ENCODE results near the gene RBM18. TPM values are rescaled to one million over a fixed set of nuclear protein-coding genes. Genes with fewer than 3 reads are reported as not detected.

RBM18 gene, protein sequence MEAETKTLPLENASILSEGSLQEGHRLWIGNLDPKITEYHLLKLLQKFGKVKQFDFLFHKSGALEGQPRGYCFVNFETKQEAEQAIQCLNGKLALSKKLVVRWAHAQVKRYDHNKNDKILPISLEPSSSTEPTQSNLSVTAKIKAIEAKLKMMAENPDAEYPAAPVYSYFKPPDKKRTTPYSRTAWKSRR
- 10 to 100 TPM; 31.9 to 33.4 (median 33.3) TPM for polyA plus RNA-seq (ENCODE audit: insufficient read length in 3 of 3)
- long read RNA-seq, donor 1, full-length matches to known transcripts = 25 of 83 reads
- long read RNA-seq, donor 1, partial matches to known transcripts = 45 of 83 reads
- long read RNA-seq, donor 1, other reads (novel, unspliced or antisense) = 13 of 83 reads
- long read RNA-seq, donor 2, full-length matches to known transcripts = 20 of 20 reads
- long read RNA-seq, donor 2, partial matches to known transcripts = 0 of 20 reads
- long read RNA-seq, donor 2, other reads (novel, unspliced or antisense) = 0 of 20 reads
- long read RNA-seq, donor 3, full-length matches to known transcripts = 14 of 14 reads
- long read RNA-seq, donor 3, partial matches to known transcripts = 0 of 14 reads
- long read RNA-seq, donor 3, other reads (novel, unspliced or antisense) = 0 of 14 reads
- long read RNA-seq, donor 4, full-length matches to known transcripts = 24 of 24 reads
- long read RNA-seq, donor 4, partial matches to known transcripts = 0 of 24 reads
- long read RNA-seq, donor 4, other reads (novel, unspliced or antisense) = 0 of 24 reads
- long read RNA-seq, donor 5, full-length matches to known transcripts = 14 of 14 reads
- long read RNA-seq, donor 5, partial matches to known transcripts = 0 of 14 reads
- long read RNA-seq, donor 5, other reads (novel, unspliced or antisense) = 0 of 14 reads
- long read RNA-seq, donor 6, full-length matches to known transcripts = 18 of 36 reads
- long read RNA-seq, donor 6, partial matches to known transcripts = 5 of 36 reads
- long read RNA-seq, donor 6, other reads (novel, unspliced or antisense) = 13 of 36 reads
- long read RNA-seq, donor 7, full-length matches to known transcripts = 19 of 19 reads
- long read RNA-seq, donor 7, partial matches to known transcripts = 0 of 19 reads
- long read RNA-seq, donor 7, other reads (novel, unspliced or antisense) = 0 of 19 reads
- long read RNA-seq, donor 8, full-length matches to known transcripts = 4 of 4 reads
- long read RNA-seq, donor 8, partial matches to known transcripts = 0 of 4 reads
- long read RNA-seq, donor 8, other reads (novel, unspliced or antisense) = 0 of 4 reads
- long read RNA-seq, donor 9, full-length matches to known transcripts = 29 of 34 reads
- long read RNA-seq, donor 9, partial matches to known transcripts = 0 of 34 reads
- long read RNA-seq, donor 9, other reads (novel, unspliced or antisense) = 5 of 34 reads
- long read RNA-seq, donor 10, full-length matches to known transcripts = 20 of 20 reads
- long read RNA-seq, donor 10, partial matches to known transcripts = 0 of 20 reads
- long read RNA-seq, donor 10, other reads (novel, unspliced or antisense) = 0 of 20 reads
- long read RNA-seq, donor 11, full-length matches to known transcripts = 18 of 18 reads
- long read RNA-seq, donor 11, partial matches to known transcripts = 0 of 18 reads
- long read RNA-seq, donor 11, other reads (novel, unspliced or antisense) = 0 of 18 reads
- long read RNA-seq, donor 12, full-length matches to known transcripts = 30 of 30 reads
- long read RNA-seq, donor 12, partial matches to known transcripts = 0 of 30 reads
- long read RNA-seq, donor 12, other reads (novel, unspliced or antisense) = 0 of 30 reads
- long read RNA-seq, donor 13, full-length matches to known transcripts = 9 of 9 reads
- long read RNA-seq, donor 13, partial matches to known transcripts = 0 of 9 reads
- long read RNA-seq, donor 13, other reads (novel, unspliced or antisense) = 0 of 9 reads
- long read RNA-seq, donor 14 = 0 reads
- long read RNA-seq, donor 15, full-length matches to known transcripts = 19 of 19 reads
- long read RNA-seq, donor 15, partial matches to known transcripts = 0 of 19 reads
- long read RNA-seq, donor 15, other reads (novel, unspliced or antisense) = 0 of 19 reads
- long read RNA-seq, donor 16, full-length matches to known transcripts = 20 of 20 reads
- long read RNA-seq, donor 16, partial matches to known transcripts = 0 of 20 reads
- long read RNA-seq, donor 16, other reads (novel, unspliced or antisense) = 0 of 20 reads

DNA sequence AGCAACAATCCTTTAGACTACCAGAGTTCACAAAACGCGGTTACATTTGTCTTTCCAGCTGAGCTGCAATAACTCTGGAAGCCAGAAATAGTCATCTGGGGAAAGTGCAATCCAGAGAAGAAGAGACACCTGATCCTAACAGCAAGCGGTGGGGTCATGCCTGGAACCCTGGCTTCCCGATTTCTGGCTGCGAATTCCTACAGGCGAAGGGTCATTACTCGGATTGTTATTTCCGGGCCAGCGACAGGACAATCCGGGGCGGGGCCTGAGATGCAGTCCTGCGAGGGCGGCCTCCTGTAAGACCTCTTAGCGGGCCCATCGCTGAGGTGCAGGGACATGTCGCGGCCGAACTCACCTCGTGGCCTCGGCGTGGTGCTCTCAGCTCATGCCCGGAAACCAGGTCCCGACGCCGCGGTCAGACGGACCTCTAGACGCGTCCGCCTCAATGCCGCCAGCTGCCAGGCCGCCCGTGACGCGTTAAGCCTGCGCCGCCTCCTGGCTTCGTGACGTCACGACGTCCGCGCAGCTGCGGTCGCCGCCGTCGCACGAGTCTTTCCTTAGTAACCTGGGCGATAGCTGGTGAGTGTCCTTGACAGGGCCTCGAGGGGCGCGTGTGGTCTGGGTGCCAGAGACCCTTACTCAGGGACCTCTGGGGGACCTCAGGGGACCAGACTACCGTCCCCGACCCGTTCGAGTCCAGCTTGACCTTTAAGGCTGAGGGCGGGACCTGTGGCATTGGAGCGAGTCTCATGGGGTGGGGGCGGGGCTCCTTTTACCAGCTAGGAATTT lies at the start of gene RBM18, which contains the start of gene MRRF:
RBM18 (minus strand) TSS at position 481 of the 789 bp plus-strand sequence. CDS start 3,348 bp downstream, outside the sequence.
MRRF (plus strand) TSS at position 523 of the 789 bp plus-strand sequence. CDS start 6,010 bp downstream, outside the sequence.
- peak; percentile 89 for DNase-seq

DNA sequence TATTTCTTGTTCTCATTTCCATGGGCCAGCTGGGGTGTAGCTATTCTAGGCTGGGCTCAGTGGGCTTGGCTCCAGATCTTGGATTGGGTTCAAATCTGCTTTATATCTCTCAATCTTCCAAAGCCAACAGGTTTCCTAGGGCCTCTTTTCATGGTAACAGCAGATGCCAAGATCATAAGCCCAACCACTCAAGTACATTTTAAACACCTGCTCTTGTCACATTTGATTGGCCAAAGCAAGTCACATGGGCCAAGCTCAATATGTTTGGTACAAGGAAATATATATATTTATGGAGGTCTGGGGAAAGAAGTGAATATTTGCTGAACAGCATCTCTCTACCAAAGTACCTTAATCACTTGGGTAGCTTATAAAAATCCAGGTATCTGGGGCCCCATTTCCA lies 49.5 kb upstream of the RBM18 start:
- no peak for DNase-seq

DNA sequence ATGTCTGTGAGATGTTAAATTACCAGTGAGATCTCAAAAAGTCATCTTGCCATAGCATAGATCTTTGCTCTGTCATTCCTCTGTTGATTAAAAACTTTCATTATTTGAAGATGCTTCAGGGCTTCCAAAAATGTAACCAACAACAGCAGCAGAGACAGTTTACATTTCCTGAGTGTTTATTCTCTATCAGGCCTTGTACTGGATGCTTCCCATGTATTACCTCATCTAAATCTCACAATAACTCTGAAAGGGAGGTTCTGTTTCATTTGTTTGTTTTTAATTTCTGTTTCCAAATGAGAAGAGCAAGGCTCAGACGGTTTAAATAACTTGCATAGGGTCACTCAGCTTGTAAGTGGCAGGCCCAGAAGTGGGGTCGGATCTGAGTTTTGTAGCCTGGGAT lies 45.2 kb upstream of the RBM18 start:
- DNase-seq = no peak

DNA sequence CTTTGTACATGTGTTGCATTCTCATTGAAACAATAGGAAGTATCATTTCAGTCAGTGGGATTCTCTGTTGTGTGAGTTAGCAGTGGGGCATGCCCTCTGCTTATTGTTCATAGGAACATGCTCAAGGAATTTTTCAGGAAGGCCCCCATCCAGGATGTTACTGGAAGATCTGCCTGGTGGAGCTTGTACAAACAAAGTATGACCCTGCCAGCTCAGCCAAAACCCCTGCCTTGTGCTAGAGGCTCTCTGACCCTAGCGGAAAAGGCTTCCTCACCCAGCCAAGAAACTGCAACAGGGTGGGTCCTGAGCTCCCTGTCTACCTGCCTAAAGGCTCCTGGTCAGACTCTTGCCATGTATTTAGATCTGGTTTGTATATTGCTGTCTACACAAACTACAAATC lies 43.3 kb upstream of the RBM18 start:
- no peak for DNase-seq

DNA sequence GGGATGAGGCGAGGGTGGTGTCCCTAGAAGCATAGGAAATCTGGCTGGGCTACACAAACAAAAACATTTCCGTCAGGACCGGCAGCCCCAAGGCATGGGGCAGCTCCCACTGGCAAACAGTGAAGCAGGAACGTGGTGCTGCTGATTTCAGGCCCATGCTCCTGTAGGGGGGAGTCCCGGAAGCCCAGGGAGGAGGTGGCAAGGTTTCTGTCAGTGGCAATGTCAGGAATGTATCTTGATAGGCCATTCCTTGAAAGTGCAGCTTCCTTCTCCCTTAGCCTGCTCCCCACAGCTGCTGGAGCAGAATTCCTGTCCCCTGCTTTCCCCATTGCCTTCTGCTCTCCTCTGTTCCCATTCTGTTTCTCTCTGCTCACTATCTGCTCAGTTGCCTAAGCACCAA lies 42.4 kb upstream of the RBM18 start:
- no peak for DNase-seq

DNA sequence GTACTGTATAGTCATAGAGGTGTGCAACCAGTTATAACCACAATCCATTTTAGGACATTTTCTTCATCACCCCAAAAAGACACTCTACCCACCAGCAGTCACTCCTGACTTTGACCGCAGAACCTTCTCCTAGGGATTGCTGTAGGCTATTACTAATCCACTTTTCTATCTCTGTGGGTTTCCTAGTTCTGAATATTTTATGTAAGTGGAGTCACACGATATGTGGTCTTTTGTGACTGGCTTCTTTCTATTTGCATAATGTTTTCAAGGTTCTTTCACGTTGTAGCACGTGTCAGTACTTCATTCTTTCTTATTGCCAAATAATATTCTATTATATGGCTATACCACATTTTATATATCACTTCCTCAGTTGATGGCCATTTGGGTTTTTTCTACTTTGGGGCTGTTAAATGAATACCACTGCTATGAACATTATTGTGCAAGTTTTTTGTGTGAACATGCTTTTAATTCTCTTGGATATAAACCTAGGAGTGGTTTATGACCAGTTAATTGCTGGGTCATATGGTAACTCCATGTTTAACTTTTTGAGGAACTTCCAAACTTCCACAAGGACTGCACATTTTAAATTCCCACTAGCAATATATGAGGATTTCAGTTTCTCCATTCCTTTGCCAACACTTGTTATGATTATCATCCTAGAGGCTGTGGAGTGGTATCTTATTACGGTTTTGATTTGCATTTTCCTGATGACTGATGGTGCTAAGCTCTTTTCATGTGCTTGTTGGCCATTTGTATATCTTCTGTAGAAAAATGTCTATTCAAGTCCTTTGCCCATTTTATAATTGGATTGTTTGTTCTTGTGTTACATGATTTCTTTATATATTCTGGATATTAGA lies 37.8 kb upstream of the RBM18 start:
- DNase-seq = no peak

DNA sequence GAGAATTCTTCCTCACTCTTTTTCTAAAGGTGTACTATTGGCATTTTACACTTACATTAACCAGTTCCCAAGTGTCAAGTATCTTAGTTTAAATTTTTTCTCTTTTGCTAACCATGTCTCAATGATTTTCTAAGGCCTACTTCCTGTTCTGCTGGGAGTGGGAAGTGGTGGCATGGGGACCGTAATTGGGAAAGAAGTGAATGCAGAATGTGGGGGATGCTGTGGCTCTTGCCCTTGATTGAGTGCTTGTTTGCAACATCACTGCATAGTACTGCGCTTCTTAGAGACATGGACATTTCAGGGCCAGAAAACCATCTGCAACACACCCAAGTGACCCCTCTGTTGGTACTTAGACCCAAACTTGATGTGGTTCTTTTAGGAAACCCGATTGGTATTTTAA lies 32.9 kb upstream of the RBM18 start:
- no peak for DNase-seq

DNA sequence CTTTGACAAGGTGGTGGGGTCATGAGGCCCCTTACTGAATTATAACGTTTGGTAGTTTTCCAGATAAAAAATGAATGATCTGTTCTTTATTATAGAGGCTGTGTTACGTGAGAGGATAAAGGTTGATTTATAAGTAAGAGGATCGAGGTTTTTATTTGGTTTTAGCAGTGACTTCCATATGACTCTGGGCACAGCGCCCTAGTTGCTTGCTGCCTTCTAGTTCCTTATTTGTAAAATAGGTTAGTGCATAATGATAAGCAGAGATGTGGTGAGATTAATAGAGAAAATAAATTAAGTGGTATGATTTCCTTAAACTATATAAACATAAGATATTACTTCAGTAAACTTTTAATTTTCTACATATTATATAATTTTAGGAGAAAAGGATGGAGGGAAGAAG lies 29.9 kb upstream of the RBM18 start:
- DNase-seq = no peak

DNA sequence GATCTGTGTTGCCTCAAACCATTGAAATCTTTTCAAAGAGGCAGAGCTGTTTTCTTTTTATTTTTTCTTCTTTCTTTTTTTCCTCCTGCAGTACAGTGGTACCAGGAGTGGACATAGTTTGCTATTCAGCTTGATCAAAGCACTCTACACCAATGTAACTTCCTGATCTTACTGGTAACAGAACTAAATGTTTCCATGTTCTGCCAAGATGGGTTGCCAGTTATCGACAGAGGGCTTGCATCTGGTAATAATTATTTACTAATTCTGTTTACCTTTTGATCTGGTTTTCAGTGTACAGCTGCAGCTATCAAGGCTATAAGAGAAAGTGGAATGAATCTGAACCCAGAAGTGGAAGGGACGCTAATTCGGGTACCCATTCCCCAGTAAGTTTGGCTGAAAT lies 26.8 kb upstream of the RBM18 start:
- no peak for DNase-seq

DNA sequence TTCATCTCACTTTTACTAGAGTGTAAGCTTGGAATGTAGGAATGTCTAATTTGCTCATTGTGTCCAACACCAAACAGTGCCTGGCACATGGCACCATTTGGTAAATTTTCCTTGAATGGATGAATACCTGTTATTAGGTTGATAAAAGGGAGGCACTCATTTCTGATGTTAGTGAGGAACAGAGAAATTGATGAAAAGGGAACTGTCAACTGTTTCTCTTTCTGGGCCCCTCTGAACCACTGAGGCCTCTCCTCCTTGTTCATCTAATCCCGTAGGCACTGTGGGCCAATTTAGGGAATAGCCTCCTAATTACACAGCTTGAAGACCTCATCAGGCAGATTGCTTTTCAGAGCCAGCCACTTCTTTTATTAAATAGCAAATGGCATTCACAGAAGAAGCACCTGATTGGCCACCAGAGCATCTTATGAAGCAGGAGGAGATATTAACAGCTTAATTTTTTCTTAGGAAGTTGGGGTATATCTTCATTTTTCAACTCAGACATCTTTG lies 22.6 kb upstream of the RBM18 start:
- DNase-seq = no peak

DNA sequence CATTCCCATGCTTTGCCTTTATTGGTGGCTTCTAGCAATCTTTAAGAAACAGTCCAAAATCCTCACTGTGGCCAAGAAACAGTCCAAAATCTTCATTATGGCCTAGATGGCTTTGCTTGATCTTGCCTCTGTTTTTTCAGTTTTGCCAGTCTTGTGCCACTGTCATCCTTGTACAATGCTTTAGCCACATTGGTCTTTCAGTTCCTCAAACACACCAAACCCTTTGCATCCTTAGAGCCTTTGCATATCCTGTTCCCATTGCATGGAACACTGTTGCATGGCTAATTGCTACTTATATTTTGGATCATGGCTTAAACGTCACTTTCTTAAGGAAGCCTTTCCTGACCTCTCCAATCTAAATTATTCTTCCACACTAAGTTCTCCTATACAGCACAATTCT lies 22.1 kb upstream of the RBM18 start:
- DNase-seq = no peak

DNA sequence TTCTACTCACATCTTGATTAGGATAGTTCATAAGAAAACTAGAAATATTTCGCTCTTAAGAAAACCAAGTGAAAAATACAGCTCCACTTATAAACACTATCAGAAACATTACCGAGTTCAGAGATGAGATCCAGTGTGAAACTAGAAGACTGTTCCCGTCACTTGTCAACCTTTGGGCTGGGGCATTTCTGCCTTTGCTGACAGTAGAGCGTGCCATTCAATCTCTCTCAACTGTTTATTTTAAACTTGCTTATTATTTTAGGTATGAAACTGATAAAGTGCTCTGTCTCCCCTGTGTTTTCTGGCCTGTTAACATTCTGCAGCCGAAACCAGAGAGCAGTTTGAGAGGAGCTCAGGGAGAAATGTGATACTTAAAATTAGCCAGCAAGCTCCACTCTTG lies 16.7 kb upstream of the RBM18 start:
- no peak for DNase-seq

DNA sequence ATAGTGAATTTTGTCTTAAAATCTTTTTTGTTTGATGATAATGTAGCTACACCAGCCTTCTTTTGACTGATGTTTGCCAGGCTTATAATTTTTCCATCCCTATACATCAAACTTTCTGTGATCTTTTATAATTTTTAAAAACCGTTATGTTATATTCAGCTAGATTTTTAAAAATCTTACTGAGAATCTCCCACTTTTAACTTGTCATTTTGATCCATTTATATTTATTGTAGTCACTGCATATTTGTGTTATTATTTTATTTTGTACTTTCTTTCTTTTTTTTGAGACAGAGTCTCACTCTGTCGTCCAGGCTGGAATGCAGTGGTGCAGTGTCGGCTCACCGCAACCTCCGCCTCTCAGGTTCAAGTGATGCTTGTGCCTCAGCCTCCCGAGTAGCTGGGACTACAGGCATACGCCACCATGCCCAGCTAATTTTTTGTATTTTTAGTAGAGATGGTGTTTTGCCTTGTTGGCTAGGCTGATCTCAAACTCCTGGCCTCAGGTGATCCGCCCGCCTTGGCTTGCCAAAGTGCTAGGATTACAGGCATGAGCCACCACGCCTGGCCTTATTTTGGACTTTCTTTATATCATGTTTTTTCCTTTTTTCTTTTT lies 12.8 kb upstream of the RBM18 start:
- no peak for DNase-seq

DNA sequence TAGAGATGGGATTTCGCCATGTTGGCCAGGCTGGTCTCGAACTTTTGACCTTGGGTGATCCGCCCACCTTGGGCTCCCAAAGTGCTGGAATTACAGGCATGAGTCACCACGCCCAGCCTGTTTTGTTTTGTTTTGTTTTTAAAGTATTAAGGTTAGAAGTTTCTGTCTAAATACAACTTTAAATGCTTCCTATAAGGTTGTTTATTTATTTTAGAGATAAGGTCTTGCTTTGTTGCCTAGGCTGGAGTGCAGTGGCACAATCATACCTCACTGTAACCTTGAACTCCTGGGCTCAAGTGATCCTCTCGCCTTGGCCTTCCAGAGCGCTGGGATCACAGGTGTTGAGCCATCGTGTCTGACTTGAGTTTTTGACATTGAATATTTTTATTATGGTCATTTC lies 11.5 kb upstream of the RBM18 start:
- no peak for DNase-seq

DNA sequence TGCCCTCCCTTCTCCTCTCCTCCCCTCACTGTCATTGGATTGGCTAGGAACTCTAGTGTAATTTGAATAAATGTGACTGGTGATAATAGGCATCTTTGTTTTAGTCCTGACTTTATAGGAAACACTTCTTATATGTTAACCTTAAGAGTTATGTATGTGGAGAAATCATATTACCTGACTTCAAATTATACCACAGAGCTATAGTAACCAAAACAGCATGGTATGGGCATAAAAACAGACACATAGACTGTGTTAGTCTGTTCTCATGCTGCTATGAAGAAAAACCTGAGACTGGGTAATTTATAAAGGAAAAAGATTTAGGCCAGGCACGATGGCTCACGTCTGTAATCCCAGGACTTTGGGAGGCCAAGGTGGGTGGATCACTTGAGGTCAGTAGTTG lies 9.4 kb upstream of the RBM18 start:
- no peak for DNase-seq

DNA sequence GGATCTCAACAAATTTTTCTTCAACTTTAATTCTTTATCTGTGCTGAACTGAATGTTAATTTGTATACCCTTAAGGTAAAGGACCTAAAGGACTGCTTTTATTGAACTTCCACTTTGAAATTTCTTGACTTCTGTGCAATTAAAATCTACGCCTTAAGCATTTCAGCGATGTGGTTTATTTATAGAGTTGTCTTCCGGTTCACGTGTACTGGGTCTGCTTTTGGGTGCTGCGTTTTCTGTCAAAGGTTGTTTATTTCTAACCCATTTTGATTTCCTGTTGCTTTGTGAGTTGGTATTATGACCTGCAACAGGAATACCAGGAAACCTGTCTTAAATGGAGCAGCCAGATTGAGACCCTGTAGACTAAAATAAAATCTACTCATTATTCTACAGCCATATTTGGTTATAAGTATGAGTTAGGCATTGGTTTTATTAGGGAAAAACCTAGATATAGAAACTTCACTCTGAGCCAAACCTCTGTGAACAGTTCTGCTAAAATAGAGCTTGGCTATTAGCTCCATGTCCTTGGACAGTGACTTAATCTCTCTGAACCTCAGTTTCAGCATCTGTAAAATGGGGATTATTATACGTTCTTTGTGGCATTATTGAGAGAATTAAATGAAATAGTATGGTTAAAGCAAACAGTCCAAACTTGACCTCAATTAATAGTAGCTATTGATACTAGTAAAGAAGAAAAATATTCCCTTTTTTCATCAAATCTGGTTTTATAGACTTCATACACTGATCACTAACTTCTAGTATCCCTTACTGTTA lies 3.6 kb upstream of the RBM18 start:
- no peak for DNase-seq
